ENCODE measurements around the gene RAB7A. TPM values are rescaled to one million over a fixed set of nuclear protein-coding genes. Genes with fewer than 3 reads are reported as not detected.
"Not testable (repeated sequence)": the region's sequence is repeated elsewhere in the genome, so short reads cannot be mapped to it uniquely, and the experiment has no call there.

The RAB7A gene
- total RNA-seq, 2 experiments from 2014 or later: 222 to 228 TPM

GRCh38 chr3:128718892-128719291 lies 7.1 kb upstream of the RAB7A start:
- CTCF ChIA-PET: interaction anchor here (1.1 kb wide), 2 partner anchors 10 to 76 kb away, joined by 4 read pairs; no protein-coding TSS in a partner anchor
- H3K27ac Mint-ChIP-seq; intact Hi-C loops (cut with micrococcal nuclease); H3K36me3 Mint-ChIP-seq (ENCODE audit: low read depth); H3K27me3 Mint-ChIP-seq (ENCODE audit: low read depth); H3K9me3 Mint-ChIP-seq; H3K4me3 Mint-ChIP-seq: not testable (repeated sequence)
- peaks cover 22% of the 10 kb centered on the region for H3K4me1 Mint-ChIP-seq (ENCODE audit: low read depth)
- DNase-seq: peak; percentile 47

- H3K27ac Mint-ChIP-seq: no peak overlapping the region
- H3K27me3 Mint-ChIP-seq (ENCODE audit: low read depth): no peaks in the 10 kb centered on the region
- intact Hi-C loops (cut with micrococcal nuclease): no loop called here
- no peak for DNase-seq
- peaks cover 26% of the 10 kb centered on the region for H3K4me1 Mint-ChIP-seq (ENCODE audit: low read depth)
- CTCF ChIA-PET: no interaction called here
- no peaks in the 10 kb centered on the region for H3K36me3 Mint-ChIP-seq (ENCODE audit: low read depth)
- H3K4me3 Mint-ChIP-seq: no peak overlapping the region
- no peaks in the 10 kb centered on the region for H3K9me3 Mint-ChIP-seq
These were observed 5.1 kb upstream of the RAB7A start for GRCh38 chr3:128720891-128721290.

GRCh38 chr3:128723477-128723876 lies 2.5 kb upstream of the RAB7A start:
- DNase-seq: no peak
- Mint-ChIP-seq H3K4me1 (ENCODE audit: low read depth) (peaks cover 34% of the 10 kb centered on the region), H3K36me3 (ENCODE audit: low read depth) (peaks cover 3% of the 10 kb centered on the region), H3K4me3 (no peak overlapping the region), H3K27ac (no peak overlapping the region), H3K27me3 (ENCODE audit: low read depth) (no peaks in the 10 kb centered on the region), H3K9me3 (no peaks in the 10 kb centered on the region)
- CTCF ChIA-PET: interaction anchor here (0.7 kb wide), 1 partner anchor 71 kb away, joined by 4 read pairs; no protein-coding TSS in a partner anchor
- intact Hi-C loops (cut with micrococcal nuclease): no loop called here

GRCh38 chr3:128725547-128726022 lies 398 bp upstream of the RAB7A start:
- Mint-ChIP-seq H3K9me3 (no peaks in the 10 kb centered on the region), H3K27me3 (ENCODE audit: low read depth) (no peaks in the 10 kb centered on the region), H3K36me3 (ENCODE audit: low read depth) (peaks cover 8% of the 10 kb centered on the region), H3K4me3 (peak overlapping the region; percentile 81), H3K27ac (peak overlapping the region; percentile 89), H3K4me1 (ENCODE audit: low read depth) (peaks cover 48% of the 10 kb centered on the region)
- intact Hi-C loops (cut with micrococcal nuclease): loop anchor here (1.0 to 5.0 kb wide), 13 partner anchors 27 to 673 kb away; partner anchors contain the start of genes ACAD9, CNBP, HMCES and RAB43
- CTCF ChIA-PET: interaction anchor here (0.7 to 2.4 kb wide), 7 partner anchors 45 to 108 kb away, joined by 3 to 8 read pairs (median 3); no protein-coding TSS in a partner anchor
- DNase-seq: no peak

GRCh38 chr3:128727059-128727458 lies 1.1 kb downstream of the RAB7A start:
- H3K4me3 Mint-ChIP-seq: peak overlapping the region; percentile 81
- no peaks in the 10 kb centered on the region for H3K9me3 Mint-ChIP-seq
- CTCF ChIA-PET: interaction anchor here (0.8 to 1.5 kb wide), 7 partner anchors 12 to 68 kb away, joined by 3 to 11 read pairs (median 3); no protein-coding TSS in a partner anchor
- peaks cover 60% of the 10 kb centered on the region for H3K4me1 Mint-ChIP-seq (ENCODE audit: low read depth)
- peak overlapping the region; percentile 66 for H3K27ac Mint-ChIP-seq
- intact Hi-C loops (cut with micrococcal nuclease): loop anchor here (2.0 to 5.0 kb wide), 5 partner anchors 108 to 674 kb away; partner anchors contain the start of genes CNBP, RAB43 and SEC61A1
- H3K36me3 Mint-ChIP-seq (ENCODE audit: low read depth): peaks cover 8% of the 10 kb centered on the region
- no peaks in the 10 kb centered on the region for H3K27me3 Mint-ChIP-seq (ENCODE audit: low read depth)
- no peak for DNase-seq

GRCh38 chr3:128727485-128727884 lies 1.5 kb downstream of the RAB7A start:
- CTCF ChIA-PET: interaction anchor here (0.8 to 1.5 kb wide), 7 partner anchors 12 to 67 kb away, joined by 3 to 11 read pairs (median 3); no protein-coding TSS in a partner anchor
- H3K36me3 Mint-ChIP-seq (ENCODE audit: low read depth): peaks cover 11% of the 10 kb centered on the region
- intact Hi-C loops (cut with micrococcal nuclease): loop anchor here (2.0 to 5.0 kb wide), 5 partner anchors 109 to 675 kb away; partner anchors contain the start of genes CNBP, RAB43 and SEC61A1
- no peaks in the 10 kb centered on the region for H3K9me3 Mint-ChIP-seq
- no peak for DNase-seq
- peaks cover 64% of the 10 kb centered on the region for H3K4me1 Mint-ChIP-seq (ENCODE audit: low read depth)
- peak overlapping the region; percentile 81 for H3K4me3 Mint-ChIP-seq
- H3K27me3 Mint-ChIP-seq (ENCODE audit: low read depth): no peaks in the 10 kb centered on the region
- H3K27ac Mint-ChIP-seq: peak overlapping the region; percentile 66

DNA sequence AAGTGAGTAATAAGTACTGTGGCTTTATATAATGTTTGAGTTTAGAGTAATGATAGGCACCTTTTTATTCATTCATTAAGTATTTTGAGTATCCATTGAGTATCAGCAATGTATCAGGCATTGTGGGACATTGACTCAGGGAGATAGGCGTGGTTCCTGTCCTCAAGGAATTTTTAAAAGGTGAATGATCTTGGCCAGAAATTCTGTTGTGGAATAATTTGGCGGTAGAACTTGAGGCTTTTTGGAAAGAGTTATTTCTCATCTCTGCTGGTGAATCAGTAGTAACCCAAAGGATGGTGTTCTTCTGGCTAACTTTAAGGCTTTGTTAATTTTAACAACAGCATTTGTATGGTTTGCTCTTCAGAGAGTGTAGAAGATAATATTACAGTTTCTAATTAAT lies 2.0 kb downstream of the RAB7A start:
- H3K9me3 Mint-ChIP-seq: no peaks in the 10 kb centered on the region
- H3K36me3 Mint-ChIP-seq (ENCODE audit: low read depth): peaks cover 14% of the 10 kb centered on the region
- intact Hi-C loops (cut with micrococcal nuclease): loop anchor here (2.0 to 5.0 kb wide), 5 partner anchors 109 to 675 kb away; partner anchors contain the start of genes CNBP, RAB43 and SEC61A1
- no peaks in the 10 kb centered on the region for H3K27me3 Mint-ChIP-seq (ENCODE audit: low read depth)
- H3K27ac Mint-ChIP-seq: no peak overlapping the region
- no peak for DNase-seq
- H3K4me3 Mint-ChIP-seq: peak overlapping the region; percentile 81
- peaks cover 69% of the 10 kb centered on the region for H3K4me1 Mint-ChIP-seq (ENCODE audit: low read depth)
- CTCF ChIA-PET: interaction anchor here (0.9 to 1.5 kb wide), 3 partner anchors 17 to 67 kb away, joined by 3 to 11 read pairs (median 7); no protein-coding TSS in a partner anchor

- H3K27ac Mint-ChIP-seq; H3K4me3 Mint-ChIP-seq; DNase-seq; H3K27me3 Mint-ChIP-seq (ENCODE audit: low read depth); H3K9me3 Mint-ChIP-seq: not testable (repeated sequence)
- intact Hi-C loops (cut with micrococcal nuclease): loop anchor here (5.0 kb wide), 2 partner anchors 394 to 454 kb away; partner anchors contain the start of genes CNBP and RAB43
- CTCF ChIA-PET: interaction anchor here (2.9 kb wide), 1 partner anchor 67 kb away, joined by 9 read pairs; no protein-coding TSS in a partner anchor
- Mint-ChIP-seq H3K4me1 (ENCODE audit: low read depth) (peaks cover 74% of the 10 kb centered on the region), H3K36me3 (ENCODE audit: low read depth) (peaks cover 14% of the 10 kb centered on the region)
These were observed 2.5 kb downstream of the RAB7A start for GRCh38 chr3:128728521-128728920.

GRCh38 chr3:128730471-128730870 lies 4.5 kb downstream of the RAB7A start:
- Mint-ChIP-seq H3K4me3 (no peak overlapping the region), H3K9me3 (no peaks in the 10 kb centered on the region), H3K27me3 (ENCODE audit: low read depth) (no peaks in the 10 kb centered on the region), H3K4me1 (ENCODE audit: low read depth) (peaks cover 80% of the 10 kb centered on the region), H3K36me3 (ENCODE audit: low read depth) (peaks cover 19% of the 10 kb centered on the region), H3K27ac (peak overlapping the region; percentile 61)
- intact Hi-C loops (cut with micrococcal nuclease): no loop called here
- no peak for DNase-seq
- CTCF ChIA-PET: interaction anchor here (0.7 to 2.9 kb wide), 3 partner anchors 57 to 116 kb away, joined by 3 to 9 read pairs (median 5); no protein-coding TSS in a partner anchor

DNA sequence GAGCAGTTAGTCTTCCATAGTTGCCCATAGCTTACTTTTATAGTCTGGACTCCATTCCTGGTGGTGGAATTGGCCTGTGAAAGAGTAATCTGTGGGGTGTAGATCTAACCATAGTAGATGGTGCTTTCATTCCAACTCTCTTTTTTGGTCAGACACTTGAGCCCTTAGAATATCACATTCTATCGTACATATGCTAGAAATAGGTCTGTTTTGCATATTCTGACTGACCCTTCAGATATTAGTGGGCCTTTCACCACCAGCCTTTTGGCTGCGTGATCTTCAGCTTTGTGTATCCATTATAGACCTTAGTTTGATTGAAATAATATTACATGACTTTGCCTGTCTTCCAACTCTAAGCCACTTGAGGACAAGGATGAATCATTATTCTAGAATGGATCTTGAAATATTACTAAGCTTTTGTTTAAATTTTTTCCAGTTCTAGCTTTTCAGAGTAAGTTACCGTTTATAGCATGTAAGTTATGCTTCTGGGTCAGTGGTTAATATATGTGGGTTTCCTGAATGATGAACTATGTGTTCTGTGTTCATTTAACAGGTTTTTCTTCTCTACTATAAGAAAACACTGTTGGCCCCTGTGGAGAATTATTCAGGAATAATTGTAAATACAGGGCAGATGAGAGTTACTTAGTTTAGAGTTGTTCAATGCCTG lies 8.7 kb downstream of the RAB7A start:
- Mint-ChIP-seq H3K4me3 (no peak overlapping the region), H3K27me3 (ENCODE audit: low read depth) (no peaks in the 10 kb centered on the region), H3K9me3 (no peaks in the 10 kb centered on the region), H3K27ac (no peak overlapping the region), H3K36me3 (ENCODE audit: low read depth) (peaks cover 23% of the 10 kb centered on the region), H3K4me1 (ENCODE audit: low read depth) (peaks cover 65% of the 10 kb centered on the region)
- CTCF ChIA-PET: interaction anchor here (0.6 to 1.6 kb wide), 4 partner anchors 15 to 65 kb away, joined by 3 to 6 read pairs (median 4); no protein-coding TSS in a partner anchor
- intact Hi-C loops (cut with micrococcal nuclease): no loop called here
- no peak for DNase-seq

DNA sequence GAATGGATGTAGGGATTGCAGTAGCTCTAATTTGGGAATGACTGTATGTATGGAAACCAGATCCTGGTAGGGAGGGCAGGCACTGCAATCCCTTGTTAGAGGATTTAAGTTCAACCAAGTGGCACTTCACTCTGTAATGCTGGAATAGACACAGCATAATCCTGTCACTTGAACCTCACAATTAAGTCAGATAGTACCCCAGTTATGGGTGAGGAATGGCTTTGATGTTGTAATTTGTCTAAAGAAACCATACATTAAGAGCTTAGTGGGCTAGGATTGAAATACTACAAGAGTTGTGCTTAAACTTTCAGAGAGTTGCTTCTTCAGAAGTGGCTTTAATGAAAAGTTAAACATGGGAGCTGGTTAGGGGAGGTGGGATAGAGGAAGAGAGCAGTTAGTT lies 9.3 kb downstream of the RAB7A start:
- Mint-ChIP-seq H3K27me3 (ENCODE audit: low read depth) (no peaks in the 10 kb centered on the region), H3K9me3 (no peaks in the 10 kb centered on the region), H3K27ac (no peak overlapping the region), H3K4me3 (no peak overlapping the region), H3K4me1 (ENCODE audit: low read depth) (peaks cover 64% of the 10 kb centered on the region), H3K36me3 (ENCODE audit: low read depth) (peaks cover 22% of the 10 kb centered on the region)
- intact Hi-C loops (cut with micrococcal nuclease): no loop called here
- CTCF ChIA-PET: interaction anchor here (1.4 to 1.6 kb wide), 3 partner anchors 15 to 64 kb away, joined by 3 to 6 read pairs (median 5); no protein-coding TSS in a partner anchor
- DNase-seq: no peak

DNA sequence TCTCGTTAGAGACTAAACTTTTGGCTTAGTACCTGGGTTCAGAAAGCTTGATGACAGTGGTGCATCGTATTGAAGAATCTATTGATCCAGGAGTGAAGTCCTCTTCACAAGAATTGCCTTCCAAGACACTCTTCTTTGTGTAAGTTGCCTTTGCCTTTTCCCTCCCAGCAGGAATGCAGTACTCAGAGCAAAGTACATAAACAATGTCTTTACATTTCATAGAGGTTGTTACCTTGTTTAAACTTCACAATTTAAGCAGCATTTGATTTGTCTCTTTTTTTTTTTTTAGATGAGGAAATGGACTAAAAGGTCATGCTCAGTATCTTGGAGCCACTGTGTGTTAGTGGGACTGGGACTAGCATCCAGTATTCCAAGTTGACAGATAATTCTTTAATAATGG lies 9.9 kb downstream of the RAB7A start:
- Mint-ChIP-seq H3K9me3 (no peaks in the 10 kb centered on the region), H3K27ac (peak overlapping the region; percentile 14), H3K27me3 (ENCODE audit: low read depth) (no peaks in the 10 kb centered on the region), H3K4me3 (no peak overlapping the region), H3K4me1 (ENCODE audit: low read depth) (peaks cover 62% of the 10 kb centered on the region), H3K36me3 (ENCODE audit: low read depth) (peaks cover 21% of the 10 kb centered on the region)
- CTCF ChIA-PET: interaction anchor here (1.4 to 1.6 kb wide), 2 partner anchors 14 to 59 kb away, joined by 3 to 5 read pairs; no protein-coding TSS in a partner anchor
- no peak for DNase-seq
- intact Hi-C loops (cut with micrococcal nuclease): no loop called here

Data from activated naive CD4-positive, alpha-beta T cell treated with anti-CD3 and anti-CD28 coated beads for 36 hours (primary cell).